Testis (tissue), 3 donors: ENCODE results near the gene EHBP1L1. TPM values are rescaled to one million over a fixed set of nuclear protein-coding genes. Genes with fewer than 3 reads are reported as not detected.

Experiments
- DNase-seq: peaks from one replicate; pipeline ENCODE4 v3.0.0-alpha.2; 2019
- H3K27ac ChIP-seq, 2 donors: fragments of 200-600 bp; sonication (generic); one replicate each; pipeline ENCODE4 v1.5.1; 2019
- H3K27me3 ChIP-seq: fragments of 200-600 bp; sonication (generic); one replicate; pipeline ENCODE4 v1.5.1; 2019
- H3K36me3 ChIP-seq: fragments of 200-600 bp; sonication (generic); one replicate; pipeline ENCODE4 v1.5.1; 2017; ENCODE audit warnings: low read depth; ENCODE audit errors: missing control alignments
- H3K4me1 ChIP-seq: fragments of 200-600 bp; sonication (generic); one replicate; pipeline ENCODE4 v1.5.1; 2019
- H3K4me3 ChIP-seq, 2 donors: fragments of 200-600 bp; sonication (generic); one replicate each; pipeline ENCODE4 v1.5.1; 2017 to 2019
- H3K9me3 ChIP-seq: fragments of 200-600 bp; sonication (generic); one replicate; pipeline ENCODE4 v1.5.1; 2017
- CTCF ChIP-seq, 3 experiments: fragments of 450-650 bp in 2 of 3; fragments of 200-600 bp in 1 of 3; sonication (generic) in 1 of 3; IDR thresholded peaks; one replicate each; pipeline ENCODE4 v1.5.1; 2016 to 2019; ENCODE audit warnings: antibody characterized with exemption in 3 of 3, mild to moderate bottlenecking in 2 of 3, moderate library complexity in 1 of 3
- POLR2A ChIP-seq: fragments of 450-650 bp; IDR thresholded peaks from one replicate; pipeline ENCODE4 v1.6.1; 2017; ENCODE audit warnings: antibody characterized with exemption, mild to moderate bottlenecking, moderate library complexity
- whole genome bisulfite sequencing, 2 donors: methylation state at CpG; one replicate each; pipeline ENCODE4 v1.1.5; 2018; 5-methylcytosine and 5-hydroxymethylcytosine counted together
- intact Hi-C: fragments of 100-400 bp; cut with DNase I; formaldehyde crosslinking; loops from one replicate; pipeline ENCODE4 v1.15.1; 2023; ENCODE audit warnings: low total_unique reads
- polyA plus RNA-seq: library from polyadenylated mRNA; stranded (reverse); fragments of 350-450 nt; fragmentation: Illumina TruSeq; extraction: RNeasy Lipid Tissue Mini Kit (QIAGEN cat#74804); gene quantifications from one replicate; pipeline ENCODE4 v1.2.3, GENCODE V29; 2014; ENCODE audit warnings: low read depth, low replicate concordance; ENCODE audit not compliant: insufficient read depth
- total RNA-seq, 2 donors: library from RNA; depleted of rRNA; stranded (reverse); fragments of >200 nt; gene quantifications; one replicate each; pipeline ENCODE4 v1.2.3, GENCODE V29; 2016

The EHBP1L1 gene
- total and polyA plus RNA-seq, 3 donors from 2014 or later: 20.5 to 66.8 (median 51.0) TPM

GRCh38 chr11:65613091-65613928, 37.5 kb downstream of the EHBP1L1 start:
- no peaks in the 10 kb centered on the region for H3K9me3 ChIP-seq
- H3K27me3 ChIP-seq: no peaks in the 10 kb centered on the region
- intact Hi-C loops: no loop called here
- H3K4me1 ChIP-seq: peaks cover 52% of the 10 kb centered on the region
- DNase-seq: no peak
- peak overlapping the region; percentile 75 to 83 for H3K4me3 ChIP-seq
- TF ChIP-seq CTCF (IDR thresholded peaks at IDR 0.05): no peak
- TF ChIP-seq POLR2A: no peak
- 20 to 33% methylated on average over 8 to 42 of the region's 43 CpGs for WGBS, 2 donors
- peak overlapping the region; percentile 77 to 91 for H3K27ac ChIP-seq
- H3K36me3 ChIP-seq: no peaks in the 10 kb centered on the region

- 0% methylated on average over 23 to 48 of the region's 55 CpGs for WGBS, 2 donors
- peak within 1 kb of the TSS; percentile 75 to 83 for H3K4me3 ChIP-seq
- peaks cover 46% of the 10 kb centered on the region for H3K4me1 ChIP-seq
- no peaks in the 10 kb centered on the region for H3K9me3 ChIP-seq
- H3K27me3 ChIP-seq: no peaks in the 10 kb centered on the region
- H3K36me3 ChIP-seq: no peaks in the 10 kb centered on the region
- TF ChIP-seq CTCF (IDR thresholded peaks at IDR 0.05) (peak in 2 of 3 experiments; percentile 34 to 38), POLR2A (no peak)
- H3K27ac ChIP-seq: peak within 1 kb of the TSS; percentile 77 to 91
- peak; percentile 100 for DNase-seq
- intact Hi-C loops: no loop called here
Observed at GRCh38 chr11:65615229-65615949, 39.5 kb downstream of the EHBP1L1 start, which contains the start of gene PCNX3. TSS of gene PCNX3 (plus strand) at chr11:65615776. CDS start at chr11:65616312, 536 bp downstream.

- TF ChIP-seq POLR2A: no peak
- TF ChIP-seq CTCF (IDR thresholded peaks at IDR 0.05): no peak
- H3K4me1 ChIP-seq: peaks cover 39% of the 10 kb centered on the region
- peak overlapping the region; percentile 51 to 78 for H3K27ac ChIP-seq
- 0 to 1% methylated on average over 9 to 14 of the region's 50 CpGs for WGBS, 2 donors
- no peaks in the 10 kb centered on the region for H3K36me3 ChIP-seq
- peak overlapping the region; percentile 73 to 83 for H3K4me3 ChIP-seq
- no peaks in the 10 kb centered on the region for H3K9me3 ChIP-seq
- peak; percentile 50 for DNase-seq
- no peaks in the 10 kb centered on the region for H3K27me3 ChIP-seq
- intact Hi-C loops: no loop called here
Observed at GRCh38 chr11:65615950-65616574, 40.2 kb downstream of the EHBP1L1 start.

GRCh38 chr11:65616575-65617001, 40.7 kb downstream of the EHBP1L1 start:
- TF ChIP-seq CTCF (IDR thresholded peaks at IDR 0.05) (no peak), POLR2A (no peak)
- Histone ChIP-seq H3K9me3 (no peaks in the 10 kb centered on the region), H3K36me3 (no peaks in the 10 kb centered on the region), H3K27ac (peak overlapping the region in 1 of 2 donors; percentile 78), H3K4me3 (peak overlapping the region; percentile 73 to 83), H3K4me1 (peaks cover 34% of the 10 kb centered on the region), H3K27me3 (no peaks in the 10 kb centered on the region)
- no peak for DNase-seq
- intact Hi-C loops: no loop called here
- 33 to 55% methylated on average over 10 of the region's 10 CpGs for WGBS, 2 donors
